H1 (cell line): ENCODE measurements around the gene IFNA16. TPM values are rescaled to one million over a fixed set of nuclear protein-coding genes. Genes with fewer than 3 reads are reported as not detected.

Source experiments
- CTCF ChIA-PET: fragments of 300-600 bp; sonication (Branson Sonifier 250); formaldehyde crosslinking; loops from one replicate; lab custom pipeline; 2021; ENCODE audit not compliant: partially characterized antibody; lab: Charles Lee
- POLR2A ChIA-PET: fragments of 300-600 bp; sonication (Branson Sonifier 250); formaldehyde crosslinking; loops from one replicate; lab custom pipeline; 2021; ENCODE audit warnings: inconsistent platforms; ENCODE audit not compliant: partially characterized antibody; lab: Charles Lee
- DNase-seq, 2 experiments: peaks; one replicate each; pipeline versions ENCODE4 v3.0.0 to v3.0.0-alpha.2; 2010 to 2022; ENCODE audit warnings: low spot score in 2 of 2, low read depth in 1 of 2, mixed read lengths in 1 of 2
- FAIRE-seq: peaks from 2 replicates; lab custom pipeline; 2011; peaks lifted over from hg19 to GRCh38; lab: Jason Lieb, UNC
- H2AFZ ChIP-seq: 2 replicates; pipeline ENCODE4 v1.8.1; 2012; ENCODE audit warnings: low read length, inconsistent platforms
- H2AK5ac ChIP-seq: 2 replicates; pipeline ENCODE4 v1.6.1; 2013; ENCODE audit warnings: low read depth, low read length
- H2BK120ac ChIP-seq: replicated peaks from 2 replicates; pipeline ENCODE3; 2013; ENCODE audit warnings: low read depth, low read length, inconsistent platforms
- H2BK12ac ChIP-seq: 2 replicates; pipeline ENCODE4 v1.6.1; 2013; ENCODE audit warnings: low read depth, low read length
- H2BK15ac ChIP-seq: 2 replicates; pipeline ENCODE4 v1.6.1; 2013; ENCODE audit warnings: low read length
- H2BK20ac ChIP-seq: 2 replicates; pipeline ENCODE4 v1.6.1; 2013; ENCODE audit warnings: low read length
- H2BK5ac ChIP-seq: 2 replicates; pipeline ENCODE4 v1.6.1; 2013; ENCODE audit warnings: low read depth, low read length
- H3K14ac ChIP-seq: 2 replicates; pipeline ENCODE4 v1.6.1; 2013; ENCODE audit warnings: inconsistent platforms; ENCODE audit not compliant: insufficient read length
- H3K18ac ChIP-seq: 2 replicates; pipeline ENCODE4 v1.6.1; 2013; ENCODE audit warnings: low read length; ENCODE audit errors: extremely low read depth
- H3K23ac ChIP-seq: 2 replicates; pipeline ENCODE4 v1.6.1; 2013; ENCODE audit warnings: inconsistent platforms; ENCODE audit not compliant: insufficient read length
- H3K23me2 ChIP-seq: 2 replicates; pipeline ENCODE4 v1.6.1; 2013; ENCODE audit warnings: low read depth, low read length
- H3K27ac ChIP-seq: 2 replicates; pipeline ENCODE4 v1.6.1; 2011; ENCODE audit warnings: low read depth, low read length, inconsistent platforms
- H3K27me3 ChIP-seq, 4 experiments: replicated peaks in 1 of 4; 1 replicate in 1 of 4; 2 replicates in 3 of 4; pipeline versions ENCODE4 v1.6.1 to v1.8.1; 2011 to 2013; ENCODE audit warnings: low read length in 3 of 4, mild to moderate bottlenecking in 3 of 4, inconsistent platforms in 2 of 4, mixed read lengths in 2 of 4, moderate library complexity in 1 of 4; ENCODE audit not compliant: control insufficient read depth in 3 of 4, insufficient read depth in 3 of 4; ENCODE audit errors: extremely low read depth in 1 of 4
- H3K36me3 ChIP-seq, 4 experiments: 2 replicates each; pipeline versions ENCODE4 v1.6.1 to v1.8.1; 2011 to 2013; ENCODE audit warnings: mild to moderate bottlenecking in 4 of 4, low read length in 3 of 4, moderate library complexity in 2 of 4, control low read depth in 1 of 4, inconsistent platforms in 1 of 4; ENCODE audit not compliant: insufficient read depth in 4 of 4, control insufficient read depth in 2 of 4
- H3K4ac ChIP-seq: replicated peaks from 2 replicates; pipeline ENCODE3; 2013; ENCODE audit warnings: low read length, low read depth, mixed read lengths, inconsistent platforms; ENCODE audit not compliant: insufficient read length
- H3K4me1 ChIP-seq, 4 experiments: replicated peaks in 1 of 4; 1 replicate in 1 of 4; 2 replicates in 3 of 4; pipeline versions ENCODE4 v1.6.1 to v1.8.1; 2011 to 2013; ENCODE audit warnings: low read length in 3 of 4, inconsistent platforms in 2 of 4, mixed read lengths in 1 of 4; ENCODE audit not compliant: insufficient read depth in 4 of 4, control insufficient read depth in 3 of 4
- H3K4me2 ChIP-seq, 2 experiments: 2 replicates each; pipeline versions ENCODE4 v1.6.1 to v1.8.1; 2011 to 2013; ENCODE audit warnings: low read depth in 2 of 2, low read length in 2 of 2, control low read depth in 1 of 2, inconsistent platforms in 1 of 2, mild to moderate bottlenecking in 1 of 2; ENCODE audit not compliant: insufficient read depth in 1 of 2
- H3K4me3 ChIP-seq, 4 experiments: fragments of 200-600, 300-600 bp in 1 of 4; sonication (generic), shearing (Covaris generic), sonication (Bioruptor Twin) in 1 of 4; 2 replicates each; pipeline versions ENCODE4 v1.5.1 to v1.8.1; 2011 to 2016; ENCODE audit warnings: low read length in 4 of 4, low read depth in 3 of 4, control low read depth in 2 of 4, inconsistent platforms in 2 of 4, mild to moderate bottlenecking in 2 of 4, mixed read lengths in 1 of 4, moderate library complexity in 1 of 4; ENCODE audit not compliant: insufficient read depth in 2 of 4; ENCODE audit errors: extremely low read depth in 1 of 4
- H3K56ac ChIP-seq: replicated peaks from 2 replicates; pipeline ENCODE3; 2013; ENCODE audit warnings: low read depth, mild to moderate bottlenecking, mixed read lengths, low read length, inconsistent platforms; ENCODE audit not compliant: insufficient read length
- H3K79me1 ChIP-seq: 2 replicates; pipeline ENCODE4 v1.6.1; 2013; ENCODE audit warnings: low read depth, low read length, control low read depth
- H3K79me2 ChIP-seq, 2 experiments: 2 replicates each; pipeline versions ENCODE4 v1.6.1 to v1.8.1; 2012 to 2013; ENCODE audit warnings: low read length in 2 of 2, mild to moderate bottlenecking in 2 of 2, inconsistent platforms in 1 of 2; ENCODE audit not compliant: insufficient read depth in 2 of 2, control insufficient read depth in 1 of 2
- H3K9ac ChIP-seq, 4 experiments: replicated peaks in 1 of 4; 1 replicate in 1 of 4; 2 replicates in 3 of 4; pipeline versions ENCODE4 v1.6.1 to v1.8.1; 2011 to 2013; ENCODE audit warnings: low read depth in 3 of 4, low read length in 3 of 4, control low read depth in 2 of 4, mild to moderate bottlenecking in 2 of 4, moderate library complexity in 2 of 4, inconsistent platforms in 1 of 4; ENCODE audit errors: extremely low read depth in 1 of 4
- H3K9me3 ChIP-seq, 2 experiments: 2 replicates each; pipeline versions ENCODE4 v1.6.1 to v1.8.1; 2012 to 2013; ENCODE audit warnings: mild to moderate bottlenecking in 2 of 2, moderate library complexity in 2 of 2, control low read depth in 1 of 2, inconsistent platforms in 1 of 2, low read depth in 1 of 2, low read length in 1 of 2, mixed read lengths in 1 of 2; ENCODE audit not compliant: insufficient read depth in 2 of 2
- H4K20me1 ChIP-seq, 2 experiments: replicated peaks in 1 of 2; 2 replicates each; pipeline versions ENCODE3 to v1.8.1; 2011 to 2013; ENCODE audit warnings: inconsistent platforms in 2 of 2, low read length in 2 of 2, mild to moderate bottlenecking in 1 of 2; ENCODE audit not compliant: insufficient read depth in 2 of 2, control insufficient read depth in 1 of 2
- H4K5ac ChIP-seq: 2 replicates; pipeline ENCODE4 v1.6.1; 2013; ENCODE audit warnings: low read length, low read depth, mixed read lengths, inconsistent platforms; ENCODE audit not compliant: insufficient read length
- H4K8ac ChIP-seq: 2 replicates; pipeline ENCODE4 v1.8.0; 2013; ENCODE audit warnings: mild to moderate bottlenecking, moderate library complexity, low read length, inconsistent platforms; ENCODE audit not compliant: insufficient read depth; ENCODE audit errors: extremely low read depth
- H4K91ac ChIP-seq: replicated peaks from 2 replicates; pipeline ENCODE3; 2013; ENCODE audit warnings: low read length, mixed read lengths, inconsistent platforms; ENCODE audit not compliant: insufficient read length
- BACH1 ChIP-seq: IDR thresholded peaks from 2 replicates; pipeline ENCODE4 v1.6.1; 2012; ENCODE audit warnings: low read length, improper control_type of control experiment
- CTBP2 ChIP-seq: IDR thresholded peaks from 2 replicates; pipeline ENCODE4 v1.7.0; 2011; ENCODE audit warnings: borderline replicate concordance, mild to moderate bottlenecking, moderate library complexity, mixed read lengths, low read length; ENCODE audit not compliant: insufficient read depth, insufficient read length
- GTF2F1 ChIP-seq: IDR thresholded peaks from 2 replicates; pipeline ENCODE4 v1.6.1; 2012; ENCODE audit warnings: low read depth, low read length, improper control_type of control experiment, borderline replicate concordance
- WGBS, 2 experiments: shearing (Covaris generic) in 1 of 2; methylation state at CpG; one replicate each; pipeline versions ENCODE4 v1.1.6 to v1.1.7; 2013 to 2015; ENCODE audit warnings: low lambda C conversion rate in 2 of 2, mixed read lengths in 2 of 2, inconsistent platforms in 1 of 2, low coverage in 1 of 2, missing lambda C conversion rate in 1 of 2; ENCODE audit not compliant: insufficient replicate concordance in 2 of 2, insufficient coverage in 1 of 2, insufficient read length in 1 of 2; ENCODE audit errors: extremely low coverage in 1 of 2, missing lambda C conversion rate in 1 of 2; 5-methylcytosine and 5-hydroxymethylcytosine counted together
- polyA plus RNA-seq, 7 experiments: library from polyadenylated mRNA; depleted of rRNA in 3 of 7; stranded (reverse) in 5 of 7; unstranded in 2 of 7; fragments of >200 nt in 5 of 7; fragments of 200-250 nt in 2 of 7; gene quantifications; 1 replicate in 5 of 7; 2 replicates in 1 of 7; 4 replicates in 1 of 7; pipeline versions ENCODE4 v1.2.1 to v1.2.3, GENCODE V29; 2011 to 2013; ENCODE audit warnings: missing spikeins in 2 of 7, mixed read lengths in 2 of 7
- total RNA-seq: library from RNA; stranded (reverse); fragmentation: NEBNext Ultra II Directional; extraction: Animal tissue kit (Norgen Biotek cat#: 25700); gene quantifications from 2 replicates; pipeline ENCODE4 v1.2.1, GENCODE V29; 2021

The IFNA16 gene
- total and polyA plus RNA-seq, 2 of the 8 experiments (the other 6 are each of a cell fraction or from before 2014, with no cell fraction given): not detected

GRCh38 chr9:21233258-21233657 is 16.1 kb upstream of the IFNA16 start:
- Histone ChIP-seq H3K18ac (no peak overlapping the region), H3K14ac (no peak overlapping the region), H3K9ac (no peak overlapping the region), H3K4me3 (no peak overlapping the region), H2BK120ac (no peak overlapping the region), H3K79me2 (no peaks in the 10 kb centered on the region), H2AK5ac (no peak overlapping the region), H3K79me1 (no peaks in the 10 kb centered on the region), H3K23me2 (no peaks in the 10 kb centered on the region), H3K4ac (no peak overlapping the region), H3K4me1 (no peaks in the 10 kb centered on the region), H2BK5ac (no peak overlapping the region), H3K56ac (no peak overlapping the region), H2AFZ (peak overlapping the region; percentile 32; the same call in 1 of the 2 replicates), H4K8ac (no peak overlapping the region), H2BK15ac (no peak overlapping the region), H3K27me3 (no peaks in the 10 kb centered on the region), H3K9me3 (no peaks in the 10 kb centered on the region), H3K27ac (no peak overlapping the region), H3K36me3 (no peaks in the 10 kb centered on the region), H4K5ac (no peak overlapping the region), H2BK12ac (no peak overlapping the region), H3K4me2 (no peak overlapping the region), H3K23ac (no peak overlapping the region), H4K20me1 (no peaks in the 10 kb centered on the region), H2BK20ac (no peak overlapping the region), H4K91ac (no peak overlapping the region)
- 100% methylated on average over 2 of the region's 2 CpGs; no CpG with 5 or more reads in 1 of the 2 experiments for WGBS, 2 experiments
- DNase-seq (no peak), FAIRE-seq (no peak)
- CTCF ChIA-PET: interaction anchor here (0.6 to 3.0 kb wide), 11 partner anchors 18 to 555 kb away, joined by 3 to 17 read pairs (median 4); no protein-coding TSS in a partner anchor
- POLR2A ChIA-PET: no interaction called here
- no peak for TF ChIP-seq GTF2F1
- TF ChIP-seq BACH1: no peak
- no peak for TF ChIP-seq CTBP2
